Cardiac muscle cell (in vitro differentiated cells and primary cell): Measurements from ENCODE around the gene STAG1. TPM values are rescaled to one million over a fixed set of nuclear protein-coding genes. Genes with fewer than 3 reads are reported as not detected.
A peak's percentile ranks its signal among the peaks of the same experiment; 100 is the strongest.
"Not testable (repeated sequence)": the region's sequence is repeated elsewhere in the genome, so short reads cannot be mapped to it uniquely, and the experiment has no call there.

Source experiments
- DNase-seq, 2 donors: peaks; one replicate each; pipeline versions ENCODE4 v3.0.0 to v3.0.0-alpha.2; 2010 to 2017; ENCODE audit warnings: low read depth in 1 of 2, low spot score in 1 of 2
- H3K27ac ChIP-seq: fragments of 200-600 bp; sonication (generic); 2 replicates; pipeline ENCODE4 v1.5.1; 2016
- H3K27me3 ChIP-seq: fragments of 200-600 bp; sonication (generic); 2 replicates; pipeline ENCODE4 v1.6.0; 2016; ENCODE audit warnings: control low read depth
- H3K36me3 ChIP-seq: fragments of 200-600 bp; sonication (generic); 2 replicates; pipeline ENCODE4 v1.5.1; 2016; ENCODE audit warnings: control low read depth
- H3K4me1 ChIP-seq: fragments of 200-600 bp; sonication (generic); 2 replicates; pipeline ENCODE4 v1.8.1; 2017; ENCODE audit warnings: low read depth, mild to moderate bottlenecking, mixed run types
- H3K4me3 ChIP-seq: fragments of 200-600 bp; sonication (generic); 2 replicates; pipeline ENCODE4 v1.5.1; 2016; ENCODE audit warnings: mild to moderate bottlenecking
- H3K9me3 ChIP-seq: fragments of 200-600 bp; sonication (generic); 2 replicates; pipeline ENCODE4 v1.5.1; 2017; ENCODE audit warnings: low read depth, mild to moderate bottlenecking, control low read depth
- polyA plus RNA-seq: library from polyadenylated mRNA; unstranded; fragments of >200 nt; fragmentation: Nextera tagmentation; extraction: Ambion mirVana; gene quantifications from 2 replicates; pipeline ENCODE4 v1.2.1, GENCODE V29; 2016
- total RNA-seq: library from RNA; depleted of rRNA; stranded (reverse); fragments of >200 nt; gene quantifications from 2 replicates; pipeline ENCODE4 v1.2.3, GENCODE V29; 2016
- TF ChIP-seq, protein P1 (sequence below): IDR thresholded peaks from 2 replicates; pipeline ENCODE4 v1.5.1; 2012; ENCODE audit warnings: low read depth, mild to moderate bottlenecking, low read length

The STAG1 gene
- total and polyA plus RNA-seq, 2 experiments from 2014 or later, result 12.7 to 18.3 TPM

DNA sequence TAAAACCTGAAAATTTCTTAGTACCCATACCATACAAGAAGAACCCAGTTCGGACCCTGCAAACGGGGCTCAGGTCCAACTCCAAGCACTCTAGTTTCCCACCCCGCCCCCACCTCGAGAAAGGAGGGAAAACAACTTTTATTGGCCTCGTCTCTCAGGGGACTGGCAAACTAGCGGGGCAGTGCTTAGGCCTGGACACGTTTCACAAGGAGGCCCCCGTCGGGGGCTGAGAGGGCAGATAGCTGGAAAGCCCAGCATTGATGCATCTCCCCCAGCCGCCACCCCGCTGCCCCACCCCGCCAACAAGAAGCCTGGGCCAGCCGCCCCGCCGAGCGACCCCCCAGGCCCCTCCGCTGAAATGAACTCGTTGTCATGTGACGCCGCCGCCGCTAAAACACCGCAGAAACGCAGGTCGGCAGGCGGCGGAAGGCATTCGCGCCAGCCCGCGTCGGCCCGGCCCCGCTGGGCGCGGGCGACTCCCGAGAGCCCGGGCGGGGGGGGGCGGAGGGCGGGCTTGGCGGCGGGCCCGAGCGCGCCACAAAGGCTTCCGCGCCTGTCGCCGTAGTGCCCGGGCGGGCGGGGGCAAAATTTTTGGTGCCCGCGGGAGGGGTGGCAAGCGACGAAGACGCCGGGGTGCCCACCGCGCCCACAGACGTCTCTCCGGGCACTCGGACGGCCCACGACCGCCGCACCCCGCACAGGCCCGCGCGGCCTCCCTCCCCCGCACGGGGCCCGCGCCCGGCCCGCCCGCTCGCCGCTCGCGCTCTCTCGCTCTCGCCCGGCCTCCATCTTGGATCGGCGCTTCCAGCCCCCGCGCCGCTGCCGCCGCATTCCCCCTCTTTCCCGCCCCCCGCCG lies 634 bp downstream of the STAG1 start:
- peak; percentile 85 to 88 for DNase-seq
- H3K36me3 ChIP-seq, result no peaks in the 10 kb centered on the region
- no peaks in the 10 kb centered on the region for H3K9me3 ChIP-seq
- H3K4me1 ChIP-seq, result peaks cover 32% of the 10 kb centered on the region
- H3K4me3 ChIP-seq, result peak overlapping the region; percentile 80
- no peaks in the 10 kb centered on the region for H3K27me3 ChIP-seq
- TF ChIP-seq, protein P1, sequence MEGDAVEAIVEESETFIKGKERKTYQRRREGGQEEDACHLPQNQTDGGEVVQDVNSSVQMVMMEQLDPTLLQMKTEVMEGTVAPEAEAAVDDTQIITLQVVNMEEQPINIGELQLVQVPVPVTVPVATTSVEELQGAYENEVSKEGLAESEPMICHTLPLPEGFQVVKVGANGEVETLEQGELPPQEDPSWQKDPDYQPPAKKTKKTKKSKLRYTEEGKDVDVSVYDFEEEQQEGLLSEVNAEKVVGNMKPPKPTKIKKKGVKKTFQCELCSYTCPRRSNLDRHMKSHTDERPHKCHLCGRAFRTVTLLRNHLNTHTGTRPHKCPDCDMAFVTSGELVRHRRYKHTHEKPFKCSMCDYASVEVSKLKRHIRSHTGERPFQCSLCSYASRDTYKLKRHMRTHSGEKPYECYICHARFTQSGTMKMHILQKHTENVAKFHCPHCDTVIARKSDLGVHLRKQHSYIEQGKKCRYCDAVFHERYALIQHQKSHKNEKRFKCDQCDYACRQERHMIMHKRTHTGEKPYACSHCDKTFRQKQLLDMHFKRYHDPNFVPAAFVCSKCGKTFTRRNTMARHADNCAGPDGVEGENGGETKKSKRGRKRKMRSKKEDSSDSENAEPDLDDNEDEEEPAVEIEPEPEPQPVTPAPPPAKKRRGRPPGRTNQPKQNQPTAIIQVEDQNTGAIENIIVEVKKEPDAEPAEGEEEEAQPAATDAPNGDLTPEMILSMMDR, result no peak
- H3K27ac ChIP-seq, result peak overlapping the region; percentile 100

DNA sequence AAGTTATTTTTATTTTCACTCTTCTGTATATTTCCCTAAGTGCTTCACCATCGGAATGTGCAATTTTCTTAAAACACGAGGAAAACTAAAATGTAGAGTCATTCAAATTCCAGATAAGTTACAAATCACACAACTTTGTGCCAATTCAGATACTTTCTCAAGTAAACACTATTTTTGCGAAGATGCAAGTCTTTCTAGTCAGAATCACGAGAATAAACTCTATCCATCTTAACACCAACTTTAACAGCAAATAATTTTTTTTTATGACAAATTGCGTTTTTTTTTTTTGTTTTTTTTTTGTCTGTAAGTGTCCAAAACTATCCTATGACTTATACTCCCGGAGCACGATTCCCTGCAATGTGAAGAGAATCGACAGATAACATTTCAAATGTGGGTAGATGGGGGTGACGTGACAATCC lies 1.3 kb downstream of the STAG1 start:
- TF ChIP-seq, protein P1, result no peak
- DNase-seq, result peak in 1 of 2 donors; percentile 59
- H3K27ac ChIP-seq, result peak overlapping the region; percentile 100

DNA sequence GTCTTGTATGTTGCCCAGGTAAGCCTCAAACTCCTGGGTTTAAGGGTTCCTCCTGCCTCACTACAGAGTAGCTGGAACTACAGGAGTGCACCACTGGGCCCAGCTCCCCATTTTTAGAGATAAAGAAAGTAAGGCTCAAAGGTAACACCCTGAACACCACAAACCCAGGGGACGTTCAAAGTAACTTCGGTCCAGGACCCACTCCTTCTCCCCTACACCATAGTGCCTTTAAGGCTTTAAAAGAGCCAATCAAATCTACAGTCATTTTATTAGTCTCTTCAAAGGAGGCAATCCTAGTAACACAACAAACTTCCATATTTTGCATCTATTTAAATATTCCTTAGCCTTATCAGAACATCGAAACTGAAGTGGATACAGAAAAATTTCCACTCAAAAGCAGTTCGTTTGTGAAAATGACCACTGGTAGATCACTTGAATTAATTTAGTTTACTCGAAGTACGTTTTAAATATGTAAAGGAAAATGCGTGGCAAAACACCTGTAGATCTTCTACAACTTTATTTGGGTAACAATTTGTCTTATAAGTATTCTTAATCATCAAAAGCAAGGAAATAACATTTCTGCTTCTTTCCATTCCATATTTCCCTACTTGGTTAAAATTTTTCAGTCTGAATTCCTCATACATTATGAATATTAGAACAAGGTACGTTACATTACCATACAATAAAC lies 1.8 kb downstream of the STAG1 start:
- Histone ChIP-seq H3K27ac (peak overlapping the region; percentile 100), H3K4me3 (peak overlapping the region; percentile 80), H3K4me1 (peaks cover 32% of the 10 kb centered on the region), H3K27me3 (no peaks in the 10 kb centered on the region), H3K36me3 (no peaks in the 10 kb centered on the region), H3K9me3 (no peaks in the 10 kb centered on the region)
- peak in 1 of 2 donors; percentile 6 for DNase-seq
- TF ChIP-seq, protein P1, result no peak

More for the DNA sequence above, 1.3 kb downstream of the STAG1 start:
- no peaks in the 10 kb centered on the region for H3K27me3 ChIP-seq
- H3K36me3 ChIP-seq, result no peaks in the 10 kb centered on the region
- no peaks in the 10 kb centered on the region for H3K9me3 ChIP-seq
- peak overlapping the region; percentile 80 for H3K4me3 ChIP-seq
- peaks cover 32% of the 10 kb centered on the region for H3K4me1 ChIP-seq

DNA sequence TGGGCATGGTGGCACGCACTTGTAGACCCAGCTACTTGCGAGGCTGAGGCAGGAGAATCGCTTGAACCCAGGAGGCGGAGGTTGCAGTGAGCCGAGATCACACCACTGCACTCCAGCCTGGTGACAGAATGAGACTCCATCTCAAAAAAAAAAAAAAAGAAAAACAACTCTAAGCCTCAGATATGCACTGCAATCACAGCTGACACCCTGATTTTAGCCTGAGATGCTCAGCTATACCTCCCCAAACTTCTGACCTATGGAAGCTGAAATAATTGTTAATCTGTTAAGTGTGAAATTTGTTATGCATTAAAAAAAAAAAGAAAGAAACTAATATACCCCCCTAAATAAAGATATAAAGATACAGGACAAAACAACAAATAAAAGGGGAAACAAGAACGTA lies 2.6 kb downstream of the STAG1 start:
- H3K27ac ChIP-seq, result peak overlapping the region; percentile 100
- peak overlapping the region; percentile 80 for H3K4me3 ChIP-seq
- H3K4me1 ChIP-seq, result peaks cover 32% of the 10 kb centered on the region
- not testable (repeated sequence) for H3K27me3 ChIP-seq, H3K9me3 ChIP-seq, DNase-seq, H3K36me3 ChIP-seq

DNA sequence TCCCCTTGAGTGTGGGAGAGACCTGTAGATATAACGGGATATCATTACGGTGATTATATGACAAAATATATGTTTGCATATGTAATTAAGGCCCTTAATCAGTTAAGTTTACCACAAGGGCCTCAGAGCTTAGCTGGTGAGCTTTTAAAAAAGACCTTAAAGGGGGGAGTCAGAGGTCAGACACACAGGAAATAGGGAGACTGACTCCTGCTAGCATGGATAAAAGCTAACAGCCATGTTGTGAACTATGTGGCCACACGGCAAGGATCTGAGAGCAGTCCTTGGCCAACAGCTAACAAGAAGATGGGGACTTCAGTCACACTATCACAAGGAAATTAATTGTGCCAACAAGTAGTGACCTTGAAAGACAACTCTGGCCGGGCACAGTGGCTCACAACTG lies 3.1 kb downstream of the STAG1 start:
- Histone ChIP-seq H3K4me3 (no peak overlapping the region), H3K4me1 (peaks cover 32% of the 10 kb centered on the region), H3K27ac (peak overlapping the region; percentile 38), H3K36me3 (no peaks in the 10 kb centered on the region), H3K27me3 (no peaks in the 10 kb centered on the region), H3K9me3 (no peaks in the 10 kb centered on the region)
- TF ChIP-seq, protein P1, result no peak
- peak in 1 of 2 donors; percentile 1 for DNase-seq

DNA sequence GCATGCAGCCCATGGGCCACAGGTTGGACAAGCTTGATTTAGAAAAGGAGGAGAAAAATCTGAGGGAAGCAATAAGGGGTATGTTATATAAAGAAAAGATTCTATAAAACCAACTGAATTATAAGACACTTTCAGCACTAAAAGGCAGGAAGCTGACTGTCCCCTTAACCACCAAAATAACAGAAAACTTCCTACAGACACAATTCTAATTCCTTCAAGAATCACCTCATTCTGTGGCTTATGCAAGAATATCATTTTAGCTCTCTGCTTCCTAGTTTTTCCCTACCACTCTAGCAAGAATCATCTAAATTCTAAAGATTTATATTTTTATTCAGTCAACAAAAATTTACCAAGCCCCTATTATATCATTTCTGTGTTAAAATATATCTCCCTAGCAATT lies 6.3 kb downstream of the STAG1 start:
- Histone ChIP-seq H3K36me3 (no peaks in the 10 kb centered on the region), H3K4me1 (peaks cover 22% of the 10 kb centered on the region), H3K27ac (no peak overlapping the region), H3K9me3 (no peaks in the 10 kb centered on the region), H3K27me3 (no peaks in the 10 kb centered on the region), H3K4me3 (no peak overlapping the region)
- no peak for DNase-seq
- TF ChIP-seq, protein P1, result no peak
